ENCODE measurements around the gene OR10V1. TPM values are rescaled to one million over a fixed set of nuclear protein-coding genes. Genes with fewer than 3 reads are reported as not detected.

OR10V1 gene
- total and polyA plus RNA-seq, 9 of the 15 experiments (the other 6 are each of a cell fraction or from before 2014, with no cell fraction given), result not detected

- no peak for TF ChIP-seq ZNF512 (tag; IDR thresholded peaks at IDR 0.05)
- TF ChIP-seq KDM4B (IDR thresholded peaks at IDR 0.05; ENCODE audit: borderline replicate concordance in 2 of 2, low read depth in 1 of 2), result no peak
- no peak for TF ChIP-seq BACH1 (tag; IDR thresholded peaks at IDR 0.05)
- no peak for TF ChIP-seq SIX5 (IDR thresholded peaks at IDR 0.05; ENCODE audit: borderline replicate concordance in 1 of 2, insufficient read depth in 1 of 2, low read depth in 1 of 2, low read length in 2 of 2)
- TF ChIP-seq XRCC3 (IDR thresholded peaks at IDR 0.05), result no peak
- TF ChIP-seq CHD2 (IDR thresholded peaks at IDR 0.05; ENCODE audit: low read depth, low read length), result no peak
- no peak for TF ChIP-seq SRSF1 (IDR thresholded peaks at IDR 0.05; ENCODE audit: low read depth, low read length)
- no peak for TF ChIP-seq MEF2D (tag; conservative IDR thresholded peaks at IDR 0.05; ENCODE audit: low read depth)
- no peak for TF ChIP-seq RFX5 (IDR thresholded peaks at IDR 0.05; ENCODE audit: low read depth, low read length)
- no peak for TF ChIP-seq USF2 (CRISPR knock-in tag; IDR thresholded peaks at IDR 0.05)
- peak; percentile 89; the same call in 1 of the 2 replicates for TF ChIP-seq ZBTB7A (IDR thresholded peaks at IDR 0.05; ENCODE audit: borderline replicate concordance, control insufficient read depth, low read depth, low read length)
- no peak for TF ChIP-seq PKNOX1 (IDR thresholded peaks at IDR 0.05)
- TF ChIP-seq ARID3A (IDR thresholded peaks at IDR 0.05; ENCODE audit: borderline replicate concordance, low read depth, low read length), result no peak
- no peak for TF ChIP-seq CEBPZ (IDR thresholded peaks at IDR 0.05; ENCODE audit: borderline replicate concordance, low read depth, low read length)
- TF ChIP-seq CREBBP (IDR thresholded peaks at IDR 0.05; ENCODE audit: low read depth, low read length), result no peak
- no peak for TF ChIP-seq ZNF174 (CRISPR knock-in tag; IDR thresholded peaks at IDR 0.05)
- TF ChIP-seq NCOA2 (IDR thresholded peaks at IDR 0.05; ENCODE audit: partially characterized antibody in 2 of 2), result no peak
- TF ChIP-seq HCFC1 (IDR thresholded peaks at IDR 0.05; ENCODE audit: low read depth, low read length), result no peak
- no peak for TF ChIP-seq KDM1A (IDR thresholded peaks at IDR 0.05)
These were observed 45.3 kb downstream of the OR10V1 start (continued) for GRCh38 chr11:59668188-59668949.
